Measurements from ENCODE around the gene PRKRIP1. TPM values are rescaled to one million over a fixed set of nuclear protein-coding genes. Genes with fewer than 3 reads are reported as not detected.

Gene PRKRIP1
- total and polyA plus RNA-seq, 2 donors (not counting 1 experiment from before 2014, with no cell fraction given): 13.8 to 16.3 TPM

GRCh38 chr7:102415685-102416225 is 19.6 kb downstream of the PRKRIP1 start:
- H3K4me3 ChIP-seq (replicated peaks in 1 of 4; ENCODE audit: control extremely low read depth in 1 of 4, insufficient read depth in 1 of 4, low read depth in 3 of 4, low read length in 4 of 4): no peak overlapping the region
- H3K9ac ChIP-seq (ENCODE audit: insufficient read depth, low read length): no peak overlapping the region
- no peak overlapping the region for H3K4me2 ChIP-seq (ENCODE audit: extremely low read depth, insufficient read depth, low read length)
- no peak overlapping the region for H3K27ac ChIP-seq (ENCODE audit: insufficient read depth, low read length)
- peaks cover 6% of the 10 kb centered on the region for H3K36me3 ChIP-seq (ENCODE audit: control insufficient read depth, insufficient read depth, low read length)
- H2AFZ ChIP-seq (ENCODE audit: low read length): no peak overlapping the region
- TF ChIP-seq, protein P1, sequence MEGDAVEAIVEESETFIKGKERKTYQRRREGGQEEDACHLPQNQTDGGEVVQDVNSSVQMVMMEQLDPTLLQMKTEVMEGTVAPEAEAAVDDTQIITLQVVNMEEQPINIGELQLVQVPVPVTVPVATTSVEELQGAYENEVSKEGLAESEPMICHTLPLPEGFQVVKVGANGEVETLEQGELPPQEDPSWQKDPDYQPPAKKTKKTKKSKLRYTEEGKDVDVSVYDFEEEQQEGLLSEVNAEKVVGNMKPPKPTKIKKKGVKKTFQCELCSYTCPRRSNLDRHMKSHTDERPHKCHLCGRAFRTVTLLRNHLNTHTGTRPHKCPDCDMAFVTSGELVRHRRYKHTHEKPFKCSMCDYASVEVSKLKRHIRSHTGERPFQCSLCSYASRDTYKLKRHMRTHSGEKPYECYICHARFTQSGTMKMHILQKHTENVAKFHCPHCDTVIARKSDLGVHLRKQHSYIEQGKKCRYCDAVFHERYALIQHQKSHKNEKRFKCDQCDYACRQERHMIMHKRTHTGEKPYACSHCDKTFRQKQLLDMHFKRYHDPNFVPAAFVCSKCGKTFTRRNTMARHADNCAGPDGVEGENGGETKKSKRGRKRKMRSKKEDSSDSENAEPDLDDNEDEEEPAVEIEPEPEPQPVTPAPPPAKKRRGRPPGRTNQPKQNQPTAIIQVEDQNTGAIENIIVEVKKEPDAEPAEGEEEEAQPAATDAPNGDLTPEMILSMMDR (conservative IDR thresholded peaks at IDR 0.05 in 1 of 2, IDR thresholded peaks at IDR 0.05 in 1 of 2; ENCODE audit: low read depth in 1 of 2, low read length in 2 of 2): no peak
- no peak for TF ChIP-seq EZH2 (IDR thresholded peaks at IDR 0.05; ENCODE audit: low read length, missing control alignments)
- H3K27me3 ChIP-seq (ENCODE audit: control insufficient read depth, insufficient read depth, low read length): no peaks in the 10 kb centered on the region
- no peaks in the 10 kb centered on the region for H3K79me2 ChIP-seq (ENCODE audit: control insufficient read depth, insufficient read depth, low read length)
- H3K4me1 ChIP-seq (ENCODE audit: control insufficient read depth, extremely low read depth, insufficient read depth, low read length): no peaks in the 10 kb centered on the region
- DNase-seq (ENCODE audit: low read depth in 2 of 2): no peak
- H3K9me3 ChIP-seq (ENCODE audit: control insufficient read depth, insufficient read depth, low read depth, low read length): no peaks in the 10 kb centered on the region
- no peaks in the 10 kb centered on the region for H4K20me1 ChIP-seq (ENCODE audit: control insufficient read depth, extremely low read depth, insufficient read depth, low read length)

GRCh38 chr7:102416406-102416805 is 20.2 kb downstream of the PRKRIP1 start:
- H4K20me1 ChIP-seq (ENCODE audit: control insufficient read depth, extremely low read depth, insufficient read depth, low read length): no peaks in the 10 kb centered on the region
- no peaks in the 10 kb centered on the region for H3K27me3 ChIP-seq (ENCODE audit: control insufficient read depth, insufficient read depth, low read length)
- TF ChIP-seq, protein P1 (conservative IDR thresholded peaks at IDR 0.05 in 1 of 2, IDR thresholded peaks at IDR 0.05 in 1 of 2; ENCODE audit: low read depth in 1 of 2, low read length in 2 of 2): no peak
- no peak for TF ChIP-seq EZH2 (IDR thresholded peaks at IDR 0.05; ENCODE audit: low read length, missing control alignments)
- H3K4me1 ChIP-seq (ENCODE audit: control insufficient read depth, extremely low read depth, insufficient read depth, low read length): no peaks in the 10 kb centered on the region
- H3K9ac ChIP-seq (ENCODE audit: insufficient read depth, low read length): no peak overlapping the region
- peaks cover 6% of the 10 kb centered on the region for H3K36me3 ChIP-seq (ENCODE audit: control insufficient read depth, insufficient read depth, low read length)
- no peak overlapping the region for H2AFZ ChIP-seq (ENCODE audit: low read length)
- no peaks in the 10 kb centered on the region for H3K9me3 ChIP-seq (ENCODE audit: control insufficient read depth, insufficient read depth, low read depth, low read length)
- no peak overlapping the region for H3K4me2 ChIP-seq (ENCODE audit: extremely low read depth, insufficient read depth, low read length)
- H3K79me2 ChIP-seq (ENCODE audit: control insufficient read depth, insufficient read depth, low read length): no peaks in the 10 kb centered on the region
- H3K27ac ChIP-seq (ENCODE audit: insufficient read depth, low read length): no peak overlapping the region
- H3K4me3 ChIP-seq (replicated peaks in 1 of 4; ENCODE audit: control extremely low read depth in 1 of 4, insufficient read depth in 1 of 4, low read depth in 3 of 4, low read length in 4 of 4): no peak overlapping the region
- DNase-seq (ENCODE audit: low read depth in 2 of 2): no peak

DNA sequence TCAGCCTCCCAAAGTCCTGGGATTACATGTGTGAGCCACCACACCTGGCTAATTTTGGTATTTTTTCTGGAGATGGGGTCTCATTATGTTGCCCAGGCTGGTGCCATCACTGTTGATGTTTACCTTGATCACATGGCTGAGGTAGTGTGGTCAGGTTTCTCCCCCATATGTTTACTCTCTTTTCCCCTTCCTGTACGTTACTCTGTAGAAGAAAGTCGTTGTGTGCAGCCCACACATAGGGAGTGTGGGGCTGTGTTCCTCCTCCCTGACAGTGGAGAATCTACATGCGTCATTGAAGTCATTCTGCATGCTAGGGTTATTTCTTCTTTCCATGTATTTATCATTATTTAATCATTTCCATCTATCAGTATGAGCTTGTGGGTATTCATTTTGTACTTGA is 20.9 kb downstream of the PRKRIP1 start:
- H3K4me2 ChIP-seq (ENCODE audit: extremely low read depth, insufficient read depth, low read length): no peak overlapping the region
- H3K27me3 ChIP-seq (ENCODE audit: control insufficient read depth, insufficient read depth, low read length): no peaks in the 10 kb centered on the region
- H4K20me1 ChIP-seq (ENCODE audit: control insufficient read depth, extremely low read depth, insufficient read depth, low read length): no peaks in the 10 kb centered on the region
- TF ChIP-seq, protein P1 (conservative IDR thresholded peaks at IDR 0.05 in 1 of 2, IDR thresholded peaks at IDR 0.05 in 1 of 2; ENCODE audit: low read depth in 1 of 2, low read length in 2 of 2): no peak
- no peak for TF ChIP-seq EZH2 (IDR thresholded peaks at IDR 0.05; ENCODE audit: low read length, missing control alignments)
- no peaks in the 10 kb centered on the region for H3K9me3 ChIP-seq (ENCODE audit: control insufficient read depth, insufficient read depth, low read depth, low read length)
- H3K36me3 ChIP-seq (ENCODE audit: control insufficient read depth, insufficient read depth, low read length): peaks cover 6% of the 10 kb centered on the region
- no peak overlapping the region for H3K9ac ChIP-seq (ENCODE audit: insufficient read depth, low read length)
- DNase-seq (ENCODE audit: low read depth in 2 of 2): no peak
- no peak overlapping the region for H2AFZ ChIP-seq (ENCODE audit: low read length)
- H3K4me1 ChIP-seq (ENCODE audit: control insufficient read depth, extremely low read depth, insufficient read depth, low read length): no peaks in the 10 kb centered on the region
- H3K27ac ChIP-seq (ENCODE audit: insufficient read depth, low read length): no peak overlapping the region
- no peaks in the 10 kb centered on the region for H3K79me2 ChIP-seq (ENCODE audit: control insufficient read depth, insufficient read depth, low read length)
- no peak overlapping the region for H3K4me3 ChIP-seq (replicated peaks in 1 of 4; ENCODE audit: control extremely low read depth in 1 of 4, insufficient read depth in 1 of 4, low read depth in 3 of 4, low read length in 4 of 4)
